ENCODE measurements around the gene DYNC2LI1. TPM values are rescaled to one million over a fixed set of nuclear protein-coding genes. Genes with fewer than 3 reads are reported as not detected.

DYNC2LI1 gene
- total and polyA plus RNA-seq, 2 of the 8 experiments (the other 6 are each of a cell fraction or from before 2014, with no cell fraction given), result 3.9 to 7.6 TPM

- TF ChIP-seq CHD7 (IDR thresholded peaks at IDR 0.05; ENCODE audit: insufficient replicate concordance, low read length), result no peak
- TF ChIP-seq CTBP2 (IDR thresholded peaks at IDR 0.05; ENCODE audit: borderline replicate concordance, insufficient read depth, insufficient read length, low read length), result no peak
- no peak for TF ChIP-seq CBX5 (IDR thresholded peaks at IDR 0.05; ENCODE audit: low read depth, low read length)
- no peak for TF ChIP-seq RFX5 (IDR thresholded peaks at IDR 0.05; ENCODE audit: borderline replicate concordance, low read depth, low read length)
- no peak for TF ChIP-seq KDM1A (IDR thresholded peaks at IDR 0.05; ENCODE audit: borderline replicate concordance, low read length)
- no peak for TF ChIP-seq TEAD4 (IDR thresholded peaks at IDR 0.05; ENCODE audit: low read depth, low read length)
- no peak for TF ChIP-seq JUND (IDR thresholded peaks at IDR 0.05; ENCODE audit: low read length)
- TF ChIP-seq TAF7 (optimal IDR thresholded peaks at IDR 0.05; ENCODE audit: borderline replicate concordance, low read depth, low read length), result no peak
Measured at GRCh38 chr2:43812006-43812405, 38.2 kb downstream of the DYNC2LI1 start (continued).
